Pancreas (tissue), 10 donors: ENCODE measurements around the gene POLQ. TPM values are rescaled to one million over a fixed set of nuclear protein-coding genes. Genes with fewer than 3 reads are reported as not detected.

Source experiments
- ATAC-seq, 4 donors: fragments of 200-7000 bp; cut with Tn5 transposase; one replicate each; pipeline versions ENCODE4 v1.8.0 to v1.9.1; 2020; ENCODE audit warnings: mild to moderate bottlenecking in 4 of 4, moderate library complexity in 4 of 4
- DNase-seq, 6 donors: peaks; one replicate each; pipeline ENCODE4 v3.0.0-alpha.2; 2020
- FAIRE-seq: peaks from 2 replicates; lab custom pipeline; 2012; peaks lifted over from hg19 to GRCh38; lab: Jason Lieb, UNC
- H3K27ac ChIP-seq, 4 donors: fragments of 200-600 bp; sonication (generic); 1 replicate in 3 of 4; 2 replicates in 1 of 4; pipeline versions ENCODE4 v1.5.0 to v1.8.0; 2020
- H3K27me3 ChIP-seq, 4 donors: fragments of 200-600 bp; one replicate each; pipeline ENCODE4 v1.8.0; 2021
- H3K36me3 ChIP-seq, 3 donors: fragments of 200-600 bp; sonication (generic) in 1 of 3; one replicate each; pipeline versions ENCODE4 v1.5.0 to v1.8.0; 2020 to 2021
- H3K4me1 ChIP-seq, 3 donors: fragments of 200-600 bp; one replicate each; pipeline ENCODE4 v1.8.0; 2021
- H3K4me3 ChIP-seq, 4 donors: fragments of 200-600 bp; sonication (generic) in 2 of 4; one replicate each; pipeline versions ENCODE4 v1.5.0 to v1.8.0; 2020 to 2021
- H3K9me3 ChIP-seq, 4 donors: fragments of 200-600 bp; one replicate each; pipeline ENCODE4 v1.8.0; 2021
- CTCF ChIP-seq, 4 donors: fragments of 200-600 bp; sonication (generic) in 3 of 4; IDR thresholded peaks; one replicate each; pipeline versions ENCODE4 v1.5.0 to v1.8.0; 2021; ENCODE audit warnings: antibody characterized with exemption in 4 of 4
- WGBS, 2 donors: extraction: QIAGEN DNeasy Blood & Tissue Kit; methylation state at CpG; one replicate each; pipeline ENCODE4 v1.1.7; 2013; 5-methylcytosine and 5-hydroxymethylcytosine counted together
- intact Hi-C, 3 donors: fragments of 100-400 bp; cut with DNase I; formaldehyde crosslinking; loops; one replicate each; pipeline versions ENCODE4 v1.11.1 to v1.14.2; 2022
- polyA plus RNA-seq, 2 donors: library from polyadenylated mRNA; stranded (reverse); fragments of 200-250 nt; gene quantifications; one replicate each; pipeline ENCODE4 v1.2.3, GENCODE V29; 2013
- total RNA-seq, 6 donors: library from RNA; stranded (reverse); fragmentation: NEBNext Ultra II Directional in 4 of 6; extraction: Animal tissue kit (Norgen Biotek cat#: 25700) in 4 of 6; gene quantifications; one replicate each; pipeline versions ENCODE4 v1.2.1 to v1.2.4, GENCODE V29; 2021 to 2023
- donor health status: healthy with polysubstance abuse.
- donor health status: DM: no; HTN: no; CAD: no; lungs with moderate emphysema.
- donor health status: DM: no; HTN: no; CAD: no.
- donor health status: control.
- donor health status: control.
- donor health status: Bipolar disorder and iron deficiency.
- donor health status: DM: yes; HTN: yes; CAD: no.
- donor health status: DM: no; HTN: no; CAD: no.
- donor health status: DM: no; HTN: no; CAD: no.
- donor health status: DM: yes; HTN: yes; CAD: no.

The POLQ gene
- total and polyA plus RNA-seq, 8 donors = under 0.01 to 0.49 (median 0.11) TPM

DNA sequence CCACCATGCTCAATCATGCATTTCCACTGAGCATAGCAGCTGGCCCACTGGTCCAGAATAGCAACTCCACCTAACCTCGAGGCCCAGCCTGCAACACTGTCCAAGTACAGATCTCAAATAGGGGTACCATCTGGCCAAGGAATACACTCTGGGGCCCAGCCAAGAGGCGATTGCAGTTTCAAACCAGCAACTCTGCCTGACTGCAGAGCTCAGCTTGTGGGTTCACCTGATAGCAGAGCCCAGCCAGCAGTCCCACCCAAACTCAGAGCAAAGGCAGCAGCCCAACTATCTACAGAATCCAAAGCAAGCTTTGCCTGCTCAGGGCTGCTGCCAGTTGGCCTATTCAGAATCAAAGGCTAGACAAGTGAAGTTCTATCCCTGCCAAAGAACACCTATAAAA is 30.5 kb downstream of the POLQ start:
- DNase-seq (no peak), ATAC-seq (no peak), FAIRE-seq (no peak)
- no peak overlapping the region for H3K27ac ChIP-seq
- no peaks in the 10 kb centered on the region for H3K27me3 ChIP-seq
- intact Hi-C loops = no loop called here
- no peaks in the 10 kb centered on the region for H3K36me3 ChIP-seq
- no peak for TF ChIP-seq CTCF (IDR thresholded peaks at IDR 0.05)
- 50 to 69% methylated on average over 2 of the region's 2 CpGs for WGBS, 2 donors
- H3K4me1 ChIP-seq = no peaks in the 10 kb centered on the region
- no peaks in the 10 kb centered on the region for H3K9me3 ChIP-seq
- no peak overlapping the region for H3K4me3 ChIP-seq

DNA sequence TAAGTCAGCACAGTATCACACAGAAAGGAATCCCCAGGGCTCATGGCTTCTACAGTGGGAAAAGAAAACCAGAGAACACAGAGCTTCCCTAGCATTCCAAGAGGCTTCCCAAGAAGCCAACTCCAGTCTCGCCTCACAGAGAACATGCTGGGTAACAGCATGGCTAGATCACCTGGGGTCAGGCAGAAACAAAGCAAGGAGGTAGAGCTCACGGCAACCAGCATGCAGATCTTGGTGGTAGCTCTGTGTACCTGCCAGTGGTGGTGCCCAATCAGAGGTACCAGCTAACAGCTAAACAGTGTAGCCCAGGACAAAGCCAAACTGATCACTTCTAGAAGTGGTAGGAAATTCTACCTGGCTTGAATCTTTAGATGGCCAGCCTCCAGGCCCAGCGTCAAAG is 31.3 kb downstream of the POLQ start:
- Histone ChIP-seq H3K36me3 (no peaks in the 10 kb centered on the region), H3K4me1 (no peaks in the 10 kb centered on the region), H3K4me3 (no peak overlapping the region), H3K27ac (no peak overlapping the region), H3K27me3 (no peaks in the 10 kb centered on the region), H3K9me3 (no peaks in the 10 kb centered on the region)
- intact Hi-C loops = no loop called here
- no peak for TF ChIP-seq CTCF (IDR thresholded peaks at IDR 0.05)
- 95 to 99% methylated on average over 3 of the region's 3 CpGs for WGBS, 2 donors
- ATAC-seq (no peak), FAIRE-seq (no peak), DNase-seq (no peak)

DNA sequence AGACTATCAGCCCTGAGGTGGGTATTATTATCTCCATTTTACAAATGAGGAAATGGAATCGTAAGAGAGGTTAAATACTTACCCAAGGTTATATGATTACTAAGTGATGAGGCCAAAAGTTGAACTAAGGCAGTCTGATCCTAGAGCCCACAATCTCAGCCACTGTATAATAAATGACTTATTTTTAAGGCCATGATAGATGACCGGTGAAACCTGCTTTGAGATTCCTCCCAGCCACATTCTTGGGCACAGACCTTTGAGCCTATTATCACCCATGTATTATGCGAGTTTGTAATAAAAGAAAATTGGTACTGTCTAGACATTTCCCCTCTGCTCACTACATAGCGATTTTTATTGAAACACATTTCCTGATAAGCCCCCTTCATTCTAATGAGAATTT is 37.4 kb downstream of the POLQ start:
- 56 to 62% methylated on average over 4 of the region's 4 CpGs for WGBS, 2 donors
- no peak for DNase-seq
- intact Hi-C loops = no loop called here

DNA sequence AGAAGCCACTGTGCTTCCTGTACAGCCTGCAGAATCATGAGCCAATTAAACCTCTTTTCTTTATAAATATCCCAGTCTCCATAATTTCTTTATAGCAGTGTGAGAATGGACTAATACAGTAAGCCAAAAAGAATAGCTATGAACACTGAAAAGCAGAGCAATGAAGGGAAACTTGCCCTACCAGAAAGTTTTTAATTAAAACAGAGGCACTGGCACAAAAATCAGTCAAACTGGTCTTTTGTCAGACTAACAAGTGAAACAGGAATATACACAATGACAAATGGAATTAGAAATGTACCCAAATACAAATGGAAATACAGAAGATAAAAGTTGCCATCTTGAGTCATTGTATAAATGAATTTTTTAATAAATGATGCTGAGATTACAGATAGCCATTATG is 40.5 kb downstream of the POLQ start:
- TF ChIP-seq CTCF (IDR thresholded peaks at IDR 0.05) = no peak
- no peaks in the 10 kb centered on the region for H3K4me1 ChIP-seq
- H3K4me3 ChIP-seq = no peak overlapping the region
- no peaks in the 10 kb centered on the region for H3K36me3 ChIP-seq
- no peaks in the 10 kb centered on the region for H3K9me3 ChIP-seq
- ATAC-seq (no peak), DNase-seq (no peak), FAIRE-seq (no peak)
- intact Hi-C loops = no loop called here
- H3K27me3 ChIP-seq = no peaks in the 10 kb centered on the region
- no peak overlapping the region for H3K27ac ChIP-seq

More for the DNA sequence above, 37.4 kb downstream of the POLQ start:
- H3K36me3 ChIP-seq = no peaks in the 10 kb centered on the region
- no peak overlapping the region for H3K4me3 ChIP-seq
- H3K27me3 ChIP-seq = no peaks in the 10 kb centered on the region
- ATAC-seq = peak in 3 of 4 donors; percentile 43 to 70 (median 54)
- H3K27ac ChIP-seq = no peak overlapping the region
- TF ChIP-seq CTCF (IDR thresholded peaks at IDR 0.05) = no peak
- no peak for FAIRE-seq
- no peaks in the 10 kb centered on the region for H3K4me1 ChIP-seq
- H3K9me3 ChIP-seq = no peaks in the 10 kb centered on the region

DNA sequence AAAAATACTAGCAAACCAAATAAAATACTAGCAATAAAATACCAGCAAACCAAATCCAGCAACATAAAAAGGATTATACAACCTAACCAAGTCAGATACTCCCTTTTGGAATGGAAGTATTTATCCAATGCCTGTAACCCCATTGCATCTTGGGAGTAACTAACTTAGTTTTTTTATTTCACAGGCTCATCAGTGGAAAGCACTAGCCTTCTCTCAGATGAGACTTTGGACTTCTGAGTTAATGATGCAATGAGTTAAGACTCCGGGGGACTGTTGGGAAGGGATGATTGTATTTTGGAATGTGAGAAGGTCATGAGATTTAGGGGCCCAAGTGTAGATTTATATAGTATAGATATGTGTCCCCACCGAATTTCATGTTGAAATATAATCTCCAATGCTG is 41.2 kb downstream of the POLQ start:
- no peak for ATAC-seq
- 87 to 90% methylated on average over 2 of the region's 2 CpGs for WGBS, 2 donors

More for the DNA sequence above, 41.2 kb downstream of the POLQ start:
- H3K9me3 ChIP-seq = no peaks in the 10 kb centered on the region
- DNase-seq (no peak), FAIRE-seq (no peak)
- intact Hi-C loops = no loop called here
- H3K4me1 ChIP-seq = no peaks in the 10 kb centered on the region
- H3K4me3 ChIP-seq = no peak overlapping the region
- TF ChIP-seq CTCF (IDR thresholded peaks at IDR 0.05) = no peak
- no peak overlapping the region for H3K27ac ChIP-seq
- H3K36me3 ChIP-seq = no peaks in the 10 kb centered on the region
- no peaks in the 10 kb centered on the region for H3K27me3 ChIP-seq
